HG03439 (cell line): ENCODE results near the gene CEP128.
A peak's percentile ranks its signal among the peaks of the same experiment; 100 is the strongest.

Experiments used
- ATAC-seq: cut with Tn5 transposase; IDR thresholded peaks from one replicate; pipeline ENCODE4 v1.9.1; 2021; ENCODE audit warnings: mild to moderate bottlenecking, moderate library complexity; ENCODE audit not compliant: unreplicated experiment

The CEP128 gene

DNA sequence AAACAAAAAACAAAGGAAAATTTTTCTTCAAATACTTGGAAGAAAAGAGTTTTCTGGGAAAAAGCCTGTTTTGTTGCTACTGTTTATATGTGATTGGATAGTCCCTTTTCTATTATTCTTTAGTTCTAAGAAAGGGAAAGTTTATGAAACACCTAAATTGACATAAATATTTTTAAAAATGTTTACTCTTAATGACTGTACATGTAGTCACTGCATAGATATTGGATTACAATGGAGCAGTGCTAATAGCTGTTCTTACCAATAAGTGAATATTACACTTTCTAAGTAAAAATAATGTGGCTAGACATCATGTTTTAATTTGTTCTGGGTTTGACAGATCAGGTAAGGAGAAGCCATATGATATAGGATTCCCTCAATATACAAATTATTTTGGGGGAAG lies 377.5 kb downstream of the CEP128 start:
- no peak for ATAC-seq

DNA sequence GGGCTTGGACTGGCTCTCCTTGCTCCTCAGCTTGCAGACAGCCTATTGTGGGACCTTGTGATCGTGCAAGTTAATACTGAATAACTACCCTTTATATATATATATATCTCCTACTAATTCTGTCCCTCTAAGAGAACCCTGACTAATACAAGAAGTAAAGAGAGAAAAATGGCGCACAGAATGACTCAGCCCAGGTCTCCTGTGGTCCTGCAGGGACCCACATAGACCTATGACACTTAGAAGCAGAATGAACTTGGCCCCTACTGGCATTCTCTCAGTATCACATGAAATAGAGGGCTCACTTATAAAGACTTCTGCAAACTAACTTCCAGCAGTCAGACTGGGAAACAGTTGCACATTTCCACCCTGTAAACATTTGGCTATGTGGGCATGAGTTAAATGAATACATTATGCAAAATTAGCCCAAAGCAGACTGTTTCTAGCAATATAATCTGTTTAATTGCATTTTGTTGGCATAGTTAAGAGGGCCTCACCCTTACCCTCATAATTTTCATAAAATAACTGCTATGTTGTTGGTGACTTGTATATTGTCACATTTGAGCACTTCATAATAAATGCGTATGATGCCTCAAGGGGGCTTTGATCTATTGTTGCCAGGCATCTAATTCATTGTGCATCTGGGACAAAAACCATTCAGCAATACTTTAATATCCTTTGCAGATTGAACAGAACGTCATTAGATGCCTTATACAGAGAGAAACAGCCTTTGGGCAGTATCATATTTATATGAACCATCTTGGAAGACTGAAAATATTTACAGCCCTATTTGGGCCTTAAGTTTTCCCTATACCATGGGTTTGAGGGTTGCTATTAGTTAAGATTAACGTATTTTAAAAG lies 380.5 kb downstream of the CEP128 start:
- ATAC-seq, result peak; percentile 98

DNA sequence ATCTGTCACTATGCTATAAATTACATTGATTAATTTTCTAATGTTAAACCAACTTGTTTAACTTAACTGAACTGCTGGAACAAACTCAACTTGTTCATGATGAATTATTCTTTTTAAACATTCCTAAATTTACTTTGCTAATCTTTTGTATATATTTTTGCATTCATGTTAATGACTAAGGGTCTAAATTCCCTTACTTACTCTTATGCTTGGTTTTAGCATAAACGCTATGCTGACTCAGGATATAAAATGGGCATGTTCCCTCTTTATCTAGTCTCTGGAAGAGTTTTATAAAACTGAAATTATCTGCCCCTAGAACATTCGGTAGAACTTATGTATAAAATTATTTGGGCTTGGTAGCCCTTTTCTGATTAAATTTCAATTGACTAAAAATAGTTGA lies 387.4 kb downstream of the CEP128 start:
- no peak for ATAC-seq

DNA sequence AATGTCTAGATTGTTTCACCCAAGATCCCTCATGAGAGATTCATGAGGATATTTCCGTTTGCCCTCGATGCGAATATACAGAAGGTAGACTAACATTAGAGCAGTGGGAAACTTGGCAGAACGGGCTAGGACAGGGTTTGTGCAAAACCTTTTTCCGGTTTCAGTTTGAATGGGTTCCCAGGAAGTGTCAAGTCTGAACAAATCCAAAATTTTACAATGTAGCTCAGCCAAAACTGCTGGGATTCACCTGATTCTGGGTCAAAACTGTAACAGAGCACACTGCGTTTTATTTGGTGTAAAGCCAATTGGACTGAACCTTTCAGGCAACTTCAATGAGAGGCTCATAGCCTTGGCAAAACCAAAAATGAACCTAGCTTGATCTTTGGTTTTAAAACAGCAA lies 392.4 kb downstream of the CEP128 start:
- no peak for ATAC-seq

DNA sequence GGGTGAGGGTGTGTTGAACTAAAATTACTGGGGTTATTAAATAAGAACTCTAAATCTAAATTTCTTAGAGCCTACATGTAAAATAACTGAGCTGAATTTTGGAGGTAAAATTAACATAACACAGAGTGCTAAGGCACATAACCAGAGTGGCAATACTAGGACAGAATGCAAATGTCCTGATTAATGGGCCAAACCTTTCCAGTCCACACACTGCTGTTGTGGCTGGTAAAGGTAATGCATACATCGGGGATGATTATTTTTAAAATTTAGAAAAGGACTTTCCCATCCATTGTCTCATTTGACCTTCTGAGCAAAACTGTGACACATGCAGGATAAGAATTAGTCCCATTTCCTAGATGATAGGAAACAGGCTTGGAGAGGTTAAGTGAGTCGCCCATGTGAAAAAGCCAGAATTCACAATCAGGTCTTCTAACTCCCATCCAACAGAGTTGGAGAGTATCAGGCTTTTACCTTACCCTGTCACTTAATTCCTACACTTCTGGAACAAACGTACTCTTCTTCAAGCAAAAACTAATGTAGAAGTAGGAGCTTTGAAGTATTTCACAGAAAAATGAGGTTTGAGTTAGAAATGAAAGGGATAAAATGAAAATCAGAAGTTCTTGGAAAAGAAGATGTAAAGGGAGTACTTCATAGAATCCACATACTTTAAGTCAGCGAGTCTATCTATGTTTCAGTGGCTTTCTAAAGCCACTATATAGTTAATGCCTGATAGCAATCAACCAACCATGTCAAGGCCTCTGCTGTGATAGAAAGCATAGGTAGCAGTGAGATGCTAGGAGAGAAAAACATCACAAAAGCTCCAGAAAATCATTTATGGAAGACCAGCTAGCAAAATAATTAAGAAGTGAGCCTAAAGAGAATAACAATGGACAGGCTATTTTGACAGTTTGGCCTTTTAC lies 395.3 kb downstream of the CEP128 start:
- ATAC-seq, result no peak

DNA sequence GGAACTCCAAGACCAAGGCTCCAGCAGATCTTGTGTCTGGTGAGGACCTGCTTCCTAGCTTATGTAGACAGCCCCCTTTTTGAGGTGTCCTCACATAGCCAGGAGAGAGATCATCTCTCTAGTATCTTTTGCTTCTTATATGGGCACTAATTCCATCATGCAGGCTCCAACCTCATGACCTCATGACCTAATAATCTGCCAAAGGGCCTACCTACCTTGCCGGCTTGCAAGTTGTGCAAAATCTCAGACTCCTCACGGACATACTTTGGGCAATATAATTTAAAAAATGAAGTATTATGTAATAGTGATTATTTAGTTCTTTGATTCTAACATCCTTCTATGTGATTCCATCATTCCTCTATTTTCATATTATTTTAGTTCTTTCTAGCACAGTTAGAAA lies 397.2 kb downstream of the CEP128 start:
- no peak for ATAC-seq

DNA sequence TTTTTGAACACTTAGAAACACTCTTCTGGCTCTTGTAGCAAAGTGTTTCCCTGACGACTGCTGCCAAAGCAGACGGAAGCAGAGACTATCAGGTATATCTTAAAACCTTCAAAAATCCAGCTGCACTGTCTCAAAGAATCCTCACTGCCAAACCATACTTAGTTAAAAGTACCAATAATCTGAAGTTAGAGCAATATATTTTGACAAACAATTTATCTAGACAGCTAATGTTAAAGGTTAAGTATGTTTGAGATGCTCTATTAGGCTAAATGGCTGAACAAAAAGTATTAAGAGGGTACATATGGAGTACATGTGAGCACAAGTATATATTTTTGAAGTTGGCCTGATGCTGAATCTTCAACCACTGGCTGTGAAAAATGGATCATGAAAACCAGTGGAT lies 398.3 kb downstream of the CEP128 start:
- ATAC-seq, result no peak

DNA sequence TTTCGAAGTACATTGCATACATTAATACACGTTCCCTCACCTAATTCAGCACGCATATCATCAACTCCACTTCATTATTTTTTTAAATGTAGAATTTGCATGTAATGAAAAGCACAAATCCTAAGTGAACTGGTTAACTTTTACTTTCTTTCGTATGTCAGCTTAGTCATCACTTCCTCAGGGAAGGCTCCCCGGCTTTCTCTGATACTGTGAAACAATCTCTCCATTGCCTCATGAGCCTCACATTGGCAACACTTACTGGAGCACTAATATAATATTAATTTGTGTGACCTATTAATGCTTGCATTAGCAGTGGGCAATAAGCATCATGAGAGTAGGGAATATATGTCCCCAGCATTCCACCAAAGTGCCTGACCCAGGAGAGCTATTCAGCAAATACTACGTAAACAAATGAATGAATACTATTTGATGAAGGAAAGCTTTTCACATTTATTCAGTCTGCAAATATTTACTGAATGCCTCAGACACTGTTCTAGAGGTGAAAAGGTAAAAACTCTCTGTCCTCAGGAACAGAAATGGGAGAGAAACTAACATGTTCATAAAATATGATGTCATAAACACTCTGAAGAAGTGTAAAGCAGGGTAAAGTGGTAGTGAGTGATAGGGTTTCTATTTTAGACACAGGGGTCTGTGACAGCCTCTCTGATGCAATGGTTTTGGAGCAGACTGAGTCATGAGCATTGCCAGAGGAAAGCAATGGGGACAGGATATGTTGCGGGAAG lies 402.7 kb downstream of the CEP128 start:
- no peak for ATAC-seq

DNA sequence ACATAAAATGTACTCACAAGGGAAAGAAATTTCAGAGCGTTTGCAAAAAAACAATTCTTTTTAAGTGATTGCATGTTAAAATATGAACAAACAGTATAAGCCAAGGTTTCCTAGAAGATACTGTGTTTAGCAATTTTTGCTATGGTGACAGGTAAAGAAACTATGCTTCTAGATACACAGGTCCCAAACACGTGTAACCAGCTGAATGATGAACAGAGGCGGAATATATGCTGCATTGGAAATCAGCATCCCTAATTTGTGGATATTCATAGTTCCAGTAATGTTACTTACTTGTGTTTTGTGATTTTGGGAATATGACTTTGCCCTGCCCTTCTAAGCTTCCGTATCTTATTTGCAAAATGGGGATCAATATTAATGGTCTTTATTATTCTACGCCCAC lies 403.9 kb downstream of the CEP128 start:
- no peak for ATAC-seq

DNA sequence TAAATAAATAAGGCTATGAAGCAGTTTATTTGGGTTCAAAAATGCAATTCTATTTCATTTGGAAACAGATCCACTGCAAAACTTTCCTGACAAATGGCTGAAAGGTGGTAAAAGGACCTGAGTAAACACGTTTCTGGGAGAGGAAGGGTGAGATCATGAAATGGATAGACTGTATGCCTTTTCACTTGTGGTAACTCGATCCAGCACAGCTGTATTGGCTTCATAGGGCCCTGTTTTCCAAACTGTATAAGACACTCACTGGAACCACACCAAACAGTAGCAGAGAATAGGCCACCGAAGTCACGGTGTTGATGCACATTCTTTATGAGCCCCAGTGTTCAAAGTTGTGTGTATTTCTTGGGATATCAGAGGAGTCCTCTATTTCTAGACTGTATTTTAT lies 405.1 kb downstream of the CEP128 start:
- ATAC-seq, result no peak

DNA sequence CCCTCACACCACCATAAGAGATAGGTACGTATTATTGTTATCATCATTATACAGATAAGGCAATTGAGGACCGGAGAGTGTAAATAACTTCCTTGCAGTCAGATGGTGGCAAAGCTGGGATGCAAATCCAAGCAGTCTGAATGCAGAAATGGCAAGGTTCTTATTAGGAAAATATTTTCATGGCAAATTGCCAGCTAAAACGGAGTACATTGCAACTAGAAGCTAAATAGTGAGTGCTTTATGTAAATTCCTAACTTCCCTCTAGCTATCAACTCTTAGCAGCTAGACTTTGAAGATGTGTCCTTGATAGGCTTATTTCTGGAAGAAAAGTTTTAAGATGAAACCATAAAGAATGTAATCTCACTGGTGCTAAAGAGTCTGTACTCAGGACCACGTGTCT lies 406.4 kb downstream of the CEP128 start:
- no peak for ATAC-seq

DNA sequence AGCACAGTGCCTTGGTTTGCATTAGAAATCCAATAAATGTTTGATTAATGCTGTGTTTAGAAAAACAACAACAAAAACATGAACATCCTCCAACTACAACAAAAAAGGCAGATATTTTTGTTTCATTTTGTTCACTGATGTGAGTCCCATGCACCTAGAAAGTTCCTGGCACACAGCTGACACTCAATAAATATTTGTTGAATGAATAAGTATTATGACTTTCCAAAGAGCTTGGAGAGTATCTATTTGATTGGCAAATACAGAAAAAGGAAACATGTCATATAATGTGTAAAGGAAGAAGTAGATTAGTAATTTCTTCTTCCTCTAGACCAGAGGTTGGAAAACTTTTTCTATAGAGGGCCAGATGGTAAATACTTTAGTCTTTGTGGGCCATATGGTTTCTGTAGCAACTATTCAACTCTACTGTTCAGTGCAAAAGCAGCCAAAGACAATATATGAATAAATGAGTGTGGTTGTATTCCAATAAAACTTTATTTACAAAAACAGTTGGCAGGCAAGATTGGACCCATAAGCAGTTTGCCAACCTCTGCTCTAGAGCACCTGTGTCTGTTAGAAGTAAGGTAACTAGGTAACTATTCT lies 417.9 kb downstream of the CEP128 start:
- no peak for ATAC-seq

DNA sequence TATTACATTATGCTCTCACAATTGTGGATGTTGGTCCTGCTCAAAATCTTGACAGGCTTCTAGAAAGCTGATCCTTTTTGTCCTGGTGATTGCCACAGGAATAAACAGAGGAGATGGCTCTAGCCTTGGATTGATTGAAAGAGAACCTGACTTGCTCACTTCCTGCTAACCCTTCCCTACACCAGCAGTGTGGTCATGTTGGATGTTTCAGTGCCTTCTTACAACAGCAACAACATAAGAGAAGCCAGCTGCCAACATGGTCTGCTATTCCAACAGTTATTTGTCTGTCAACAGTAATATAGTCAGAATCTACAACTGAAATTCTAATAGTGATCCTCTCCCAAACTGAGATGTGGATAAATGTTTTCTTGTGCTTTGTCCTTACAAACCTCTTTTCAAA lies 418.6 kb downstream of the CEP128 start:
- no peak for ATAC-seq

DNA sequence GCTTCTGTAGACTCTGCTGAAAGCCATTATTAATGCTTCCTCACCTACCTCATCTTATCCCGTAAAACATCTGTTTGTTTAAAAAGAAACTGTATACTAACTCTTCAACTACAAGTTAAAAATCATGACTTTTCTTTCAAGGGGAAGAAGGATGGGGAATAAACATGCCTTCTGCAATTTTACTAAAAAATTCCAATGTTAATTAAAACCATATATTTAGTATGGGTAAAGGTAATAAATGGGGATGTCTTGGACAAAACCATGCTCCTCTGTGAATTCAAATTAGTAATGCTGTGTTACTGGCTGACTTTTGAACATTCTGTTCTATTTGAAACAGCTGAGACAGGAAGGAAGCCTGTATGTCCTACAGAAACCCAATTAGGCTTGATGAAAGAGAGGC lies 419.1 kb downstream of the CEP128 start:
- no peak for ATAC-seq

DNA sequence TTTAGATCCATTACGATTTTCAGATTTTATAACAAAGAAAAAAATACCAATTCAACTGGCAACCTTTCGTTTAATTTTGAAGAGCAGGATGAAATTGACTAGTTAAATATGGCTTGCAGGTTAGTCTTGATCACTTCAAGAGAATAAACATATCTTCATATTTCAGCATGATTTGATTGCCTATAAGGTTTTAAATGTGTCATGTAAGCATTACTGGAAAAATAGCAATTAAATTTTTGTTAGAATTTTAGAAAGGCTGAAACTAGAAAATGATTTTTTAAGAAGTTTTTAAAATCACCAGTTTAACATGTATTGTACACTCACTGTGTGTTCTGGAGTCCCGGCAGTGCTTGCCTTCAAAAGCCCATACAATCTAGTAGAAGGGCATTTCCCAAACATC lies 420.1 kb downstream of the CEP128 start:
- no peak for ATAC-seq

DNA sequence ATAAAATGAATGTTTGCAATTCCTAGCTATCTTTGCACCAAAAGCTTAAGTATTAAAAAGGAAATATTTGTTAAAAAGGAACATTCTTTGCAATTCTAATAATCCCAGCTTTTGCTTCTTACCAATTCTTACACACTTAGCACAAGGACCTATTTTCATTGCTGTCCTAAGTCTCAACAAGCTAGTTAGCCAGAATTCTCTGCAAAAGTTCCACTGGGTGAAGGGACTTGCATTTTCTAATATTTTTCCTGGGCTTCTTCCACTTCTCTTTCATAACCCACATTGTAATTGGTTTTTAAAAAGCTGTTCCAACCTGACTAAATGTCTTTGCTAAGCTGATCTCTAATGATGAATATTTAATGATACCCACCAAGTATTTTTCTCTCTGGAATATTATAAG lies 422.5 kb downstream of the CEP128 start:
- ATAC-seq, result no peak

DNA sequence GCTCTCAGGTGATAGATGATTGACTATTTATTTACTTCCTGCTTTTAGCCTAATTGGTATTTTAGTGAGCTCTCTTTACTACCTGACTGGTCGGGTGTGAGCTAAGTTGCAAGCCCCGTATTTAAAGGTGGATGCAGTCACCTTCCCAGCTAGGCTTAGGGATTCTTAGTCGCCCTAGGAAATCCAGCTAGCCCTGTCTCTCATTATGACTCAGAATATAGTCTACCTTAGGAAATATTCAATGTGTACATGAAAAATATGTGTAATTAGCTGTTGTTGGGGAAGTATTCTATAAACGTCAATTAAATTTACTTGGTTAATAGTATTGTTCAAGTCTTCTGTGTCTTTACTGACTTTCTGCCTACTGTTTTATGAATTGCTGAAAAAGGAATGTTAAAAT lies 423.4 kb downstream of the CEP128 start:
- no peak for ATAC-seq

DNA sequence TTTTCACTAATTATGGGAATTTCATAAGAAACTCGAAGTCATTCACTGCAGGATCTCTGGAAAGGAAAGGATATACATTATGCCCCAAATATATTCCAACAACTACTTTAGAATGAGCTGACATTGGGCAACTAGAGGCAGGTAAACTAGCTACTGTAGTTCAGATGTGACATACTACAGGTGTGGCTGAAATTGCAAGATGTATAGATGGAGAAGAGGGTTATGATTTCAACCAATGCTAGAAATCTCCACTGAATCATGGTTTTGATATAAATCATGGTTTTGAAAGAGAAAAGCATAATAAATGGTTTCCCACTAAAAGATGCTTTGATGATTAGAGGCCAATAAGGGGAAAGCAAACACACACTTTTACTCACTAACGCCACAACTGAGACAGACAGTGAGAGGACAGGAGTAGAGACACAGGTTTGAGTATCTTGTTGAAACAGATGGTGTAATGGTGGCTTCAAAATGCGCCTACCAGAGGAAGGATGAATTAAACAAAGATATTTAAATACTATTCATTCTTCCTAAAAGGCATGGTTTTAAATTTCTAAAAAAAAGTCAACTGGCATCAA lies 434.2 kb downstream of the CEP128 start:
- no peak for ATAC-seq

DNA sequence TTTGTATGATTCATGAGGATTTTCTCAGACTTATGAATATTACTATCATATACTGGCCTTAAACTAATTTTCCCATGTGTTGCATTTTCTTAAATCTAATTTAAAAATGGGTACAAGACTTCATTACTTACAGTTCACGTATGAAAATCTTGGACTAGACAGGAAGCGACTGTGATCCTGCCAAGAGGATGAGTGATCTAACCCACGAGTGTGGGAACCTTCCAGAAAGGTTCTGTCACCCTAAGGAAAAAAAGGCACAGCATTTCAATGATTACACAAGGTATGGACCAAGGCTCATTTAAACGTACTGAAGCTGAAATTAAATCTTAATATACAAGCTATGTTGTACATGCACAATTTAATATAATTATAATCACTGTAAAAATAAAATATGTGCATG lies 436.8 kb downstream of the CEP128 start:
- no peak for ATAC-seq

DNA sequence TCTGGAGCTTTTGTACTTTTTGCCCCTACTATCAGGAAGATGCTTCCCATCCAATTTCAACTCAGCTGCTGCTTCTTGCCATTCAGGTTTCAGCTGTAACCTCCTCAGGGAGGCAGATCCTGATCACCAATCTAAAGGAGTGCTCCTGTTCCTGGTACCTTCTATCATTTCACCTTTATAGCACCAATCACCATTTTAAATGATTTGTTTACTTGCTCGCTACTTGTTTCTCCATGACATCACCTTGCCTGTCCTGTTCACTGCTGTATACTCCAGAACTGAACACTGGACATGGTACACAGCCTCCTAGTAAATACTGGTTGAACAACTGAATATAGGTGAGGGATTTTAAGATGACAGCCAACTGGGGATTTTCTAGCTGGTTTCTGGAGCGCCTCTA lies 443.0 kb downstream of the CEP128 start:
- ATAC-seq, result no peak

DNA sequence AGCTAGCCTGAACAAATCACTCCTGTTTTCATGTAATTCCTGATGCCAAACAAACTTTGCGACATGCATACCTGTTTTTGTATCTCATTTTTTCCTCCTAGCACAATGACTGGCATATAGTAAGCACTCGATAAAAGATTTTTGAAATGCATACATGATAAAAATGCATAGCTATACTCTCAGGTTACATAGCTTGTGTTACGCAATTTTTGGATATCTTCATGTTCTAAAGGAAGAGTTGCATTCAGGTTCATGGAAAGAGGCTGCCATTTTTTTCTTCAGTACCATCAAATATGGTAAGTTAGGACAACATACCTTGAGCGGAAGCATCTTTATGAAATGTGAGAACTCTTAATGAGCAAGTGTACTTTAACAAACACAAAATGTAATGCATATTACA lies 445.4 kb downstream of the CEP128 start:
- no peak for ATAC-seq
